Endothelial cell (in vitro differentiated cells): ENCODE measurements around the gene DRAXIN. TPM values are rescaled to one million over a fixed set of nuclear protein-coding genes. Genes with fewer than 3 reads are reported as not detected.

Experiments used
- DNase-seq: peaks from one replicate; pipeline ENCODE4 v3.0.0; 2021; ENCODE audit warnings: low spot score
- H3K27ac Mint-ChIP-seq: one replicate; pipeline ENCODE4 v1.8.0; 2021; ENCODE audit warnings: mixed read lengths, inconsistent platforms; ENCODE audit not compliant: unreplicated experiment
- H3K27me3 Mint-ChIP-seq: one replicate; pipeline ENCODE4 v1.8.0; 2021; ENCODE audit warnings: mild to moderate bottlenecking, moderate library complexity, mixed read lengths, inconsistent platforms; ENCODE audit not compliant: unreplicated experiment
- H3K36me3 Mint-ChIP-seq: one replicate; pipeline ENCODE4 v1.8.0; 2021; ENCODE audit warnings: mild to moderate bottlenecking, low read depth, mixed read lengths, inconsistent platforms; ENCODE audit not compliant: unreplicated experiment
- H3K4me1 Mint-ChIP-seq: one replicate; pipeline ENCODE4 v1.8.0; 2021; ENCODE audit warnings: mild to moderate bottlenecking, mixed read lengths, inconsistent platforms; ENCODE audit not compliant: unreplicated experiment
- H3K4me3 Mint-ChIP-seq: one replicate; pipeline ENCODE4 v1.8.0; 2021; ENCODE audit warnings: mild to moderate bottlenecking, mixed read lengths, inconsistent platforms; ENCODE audit not compliant: unreplicated experiment
- H3K9me3 Mint-ChIP-seq: one replicate; pipeline ENCODE4 v1.8.0; 2021; ENCODE audit warnings: mixed read lengths, inconsistent platforms; ENCODE audit not compliant: unreplicated experiment
- total RNA-seq: library from RNA; stranded (reverse); fragmentation: NEBNext Ultra II Directional; extraction: Animal tissue kit (Norgen Biotek cat#: 25700); gene quantifications from one replicate; pipeline ENCODE4 v1.2.1, GENCODE V29; 2021; ENCODE audit not compliant: unreplicated experiment
- TF ChIP-seq, protein P1 (sequence below): fragments of 200-600 bp; sonication (generic); IDR thresholded peaks from one replicate; pipeline ENCODE4 v1.5.0; 2021; ENCODE audit warnings: antibody characterized with exemption; ENCODE audit not compliant: unreplicated experiment

DRAXIN gene
- total RNA-seq, 1 donor from 2014 or later, result 0.46 TPM

DNA sequence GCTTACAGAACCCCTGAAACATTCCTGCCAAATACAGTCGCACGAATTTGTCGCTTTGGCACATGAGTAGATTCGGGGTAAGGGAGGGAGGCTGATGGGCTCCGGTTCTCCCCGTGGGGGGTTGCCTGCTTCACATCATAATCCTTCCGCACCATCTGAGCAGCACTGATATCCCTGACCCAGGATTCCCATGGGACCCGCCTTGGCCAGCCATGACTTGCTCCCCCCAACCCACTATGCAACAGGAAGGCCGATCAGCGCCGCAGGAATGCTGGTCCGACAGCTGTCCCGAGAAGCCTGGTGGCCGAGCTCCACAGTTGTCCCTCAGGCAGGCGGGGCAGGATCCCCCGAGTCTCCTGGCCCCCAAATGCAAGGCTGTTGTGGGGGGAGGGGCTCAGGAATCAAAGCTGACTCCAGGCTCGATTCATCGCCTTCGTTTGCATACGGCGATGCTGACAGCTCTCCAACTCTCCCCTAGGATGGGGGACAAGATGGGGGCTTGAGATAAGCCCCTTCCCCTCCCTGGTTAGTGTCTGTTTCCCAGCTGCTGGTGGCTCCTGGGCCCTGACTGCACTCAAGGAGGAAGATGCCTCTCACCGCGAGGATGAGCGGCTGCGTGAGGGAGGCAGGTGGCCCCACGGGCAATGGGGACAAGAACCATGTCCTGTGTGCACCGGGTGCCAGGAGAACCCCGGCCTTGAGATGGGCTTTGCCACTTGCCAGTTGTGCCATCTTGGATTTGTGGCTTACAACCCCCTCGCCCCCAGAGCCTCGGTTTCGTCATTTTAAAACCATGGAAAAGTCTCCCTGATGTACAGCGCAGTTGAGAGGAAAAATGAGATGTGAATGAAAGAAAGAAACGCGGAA, 9.3 kb downstream of the DRAXIN start:
- DNase-seq, result no peak
- no peaks in the 10 kb centered on the region for H3K4me1 Mint-ChIP-seq
- TF ChIP-seq, protein P1, sequence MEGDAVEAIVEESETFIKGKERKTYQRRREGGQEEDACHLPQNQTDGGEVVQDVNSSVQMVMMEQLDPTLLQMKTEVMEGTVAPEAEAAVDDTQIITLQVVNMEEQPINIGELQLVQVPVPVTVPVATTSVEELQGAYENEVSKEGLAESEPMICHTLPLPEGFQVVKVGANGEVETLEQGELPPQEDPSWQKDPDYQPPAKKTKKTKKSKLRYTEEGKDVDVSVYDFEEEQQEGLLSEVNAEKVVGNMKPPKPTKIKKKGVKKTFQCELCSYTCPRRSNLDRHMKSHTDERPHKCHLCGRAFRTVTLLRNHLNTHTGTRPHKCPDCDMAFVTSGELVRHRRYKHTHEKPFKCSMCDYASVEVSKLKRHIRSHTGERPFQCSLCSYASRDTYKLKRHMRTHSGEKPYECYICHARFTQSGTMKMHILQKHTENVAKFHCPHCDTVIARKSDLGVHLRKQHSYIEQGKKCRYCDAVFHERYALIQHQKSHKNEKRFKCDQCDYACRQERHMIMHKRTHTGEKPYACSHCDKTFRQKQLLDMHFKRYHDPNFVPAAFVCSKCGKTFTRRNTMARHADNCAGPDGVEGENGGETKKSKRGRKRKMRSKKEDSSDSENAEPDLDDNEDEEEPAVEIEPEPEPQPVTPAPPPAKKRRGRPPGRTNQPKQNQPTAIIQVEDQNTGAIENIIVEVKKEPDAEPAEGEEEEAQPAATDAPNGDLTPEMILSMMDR, result no peak
- H3K27ac Mint-ChIP-seq, result no peak overlapping the region
- peaks cover 2% of the 10 kb centered on the region for H3K27me3 Mint-ChIP-seq
- no peak overlapping the region for H3K4me3 Mint-ChIP-seq
- no peaks in the 10 kb centered on the region for H3K36me3 Mint-ChIP-seq
- no peaks in the 10 kb centered on the region for H3K9me3 Mint-ChIP-seq

DNA sequence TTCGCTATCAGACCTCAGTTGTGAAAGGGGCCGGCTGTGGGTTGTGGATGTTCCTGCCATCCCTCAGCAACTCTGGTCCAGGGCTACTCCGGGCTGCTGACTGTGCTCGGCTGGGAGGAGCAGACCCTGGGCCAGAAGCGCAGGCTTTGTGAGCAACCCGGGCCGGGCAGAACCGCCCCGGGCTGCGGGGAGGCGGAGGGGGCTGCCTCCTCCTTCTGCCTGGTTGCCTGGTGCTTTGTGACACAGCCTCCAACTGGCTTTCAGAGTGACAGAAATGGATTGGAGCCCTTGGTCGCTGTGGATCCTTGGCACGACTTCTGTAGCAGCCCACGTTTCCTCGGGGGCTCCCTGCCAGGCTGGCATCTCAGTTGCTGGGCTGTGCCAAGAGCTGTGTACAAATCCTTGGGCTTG, 10.0 kb downstream of the DRAXIN start:
- TF ChIP-seq, protein P1, result no peak
- no peaks in the 10 kb centered on the region for H3K9me3 Mint-ChIP-seq
- H3K27ac Mint-ChIP-seq, result no peak overlapping the region
- H3K4me3 Mint-ChIP-seq, result no peak overlapping the region
- no peaks in the 10 kb centered on the region for H3K4me1 Mint-ChIP-seq
- no peak for DNase-seq
- no peaks in the 10 kb centered on the region for H3K36me3 Mint-ChIP-seq
- no peaks in the 10 kb centered on the region for H3K27me3 Mint-ChIP-seq

DNA sequence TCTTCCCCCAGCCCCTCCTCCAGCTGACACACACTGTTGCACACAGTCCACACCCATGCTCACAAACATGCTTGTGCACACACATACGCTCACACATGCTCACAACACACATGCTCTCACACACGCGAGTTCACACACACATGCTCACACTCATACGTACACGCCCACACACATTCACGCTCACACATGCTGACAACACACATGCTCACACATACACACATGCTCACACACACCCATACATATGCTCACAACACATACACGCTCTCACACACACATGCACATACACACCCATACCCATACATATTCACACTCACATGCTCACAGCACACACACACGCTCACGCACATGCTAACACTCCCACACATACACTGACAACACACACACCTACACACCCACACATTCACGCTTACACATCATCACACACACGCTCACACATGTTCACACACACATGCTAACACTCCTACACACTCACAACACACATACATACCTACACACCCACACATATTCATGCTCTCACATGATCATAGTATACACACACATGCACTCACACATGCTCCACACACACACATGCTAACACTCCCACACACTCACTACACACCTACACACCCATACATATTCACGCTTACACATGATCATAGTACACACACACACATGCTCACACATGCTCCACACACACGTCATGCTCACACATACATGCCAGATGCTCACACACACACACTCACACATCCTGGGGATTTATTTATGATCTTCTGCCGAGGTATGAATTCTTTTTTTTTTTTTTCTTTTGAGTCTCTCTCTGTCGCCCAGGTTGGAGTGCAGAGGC, 10.7 kb downstream of the DRAXIN start:
- TF ChIP-seq, protein P1, result no peak
- no peak for DNase-seq
- Mint-ChIP-seq H3K9me3 (no peaks in the 10 kb centered on the region), H3K27ac (no peak overlapping the region), H3K4me1 (no peaks in the 10 kb centered on the region), H3K36me3 (no peaks in the 10 kb centered on the region), H3K4me3 (no peak overlapping the region), H3K27me3 (peaks cover 3% of the 10 kb centered on the region)

DNA sequence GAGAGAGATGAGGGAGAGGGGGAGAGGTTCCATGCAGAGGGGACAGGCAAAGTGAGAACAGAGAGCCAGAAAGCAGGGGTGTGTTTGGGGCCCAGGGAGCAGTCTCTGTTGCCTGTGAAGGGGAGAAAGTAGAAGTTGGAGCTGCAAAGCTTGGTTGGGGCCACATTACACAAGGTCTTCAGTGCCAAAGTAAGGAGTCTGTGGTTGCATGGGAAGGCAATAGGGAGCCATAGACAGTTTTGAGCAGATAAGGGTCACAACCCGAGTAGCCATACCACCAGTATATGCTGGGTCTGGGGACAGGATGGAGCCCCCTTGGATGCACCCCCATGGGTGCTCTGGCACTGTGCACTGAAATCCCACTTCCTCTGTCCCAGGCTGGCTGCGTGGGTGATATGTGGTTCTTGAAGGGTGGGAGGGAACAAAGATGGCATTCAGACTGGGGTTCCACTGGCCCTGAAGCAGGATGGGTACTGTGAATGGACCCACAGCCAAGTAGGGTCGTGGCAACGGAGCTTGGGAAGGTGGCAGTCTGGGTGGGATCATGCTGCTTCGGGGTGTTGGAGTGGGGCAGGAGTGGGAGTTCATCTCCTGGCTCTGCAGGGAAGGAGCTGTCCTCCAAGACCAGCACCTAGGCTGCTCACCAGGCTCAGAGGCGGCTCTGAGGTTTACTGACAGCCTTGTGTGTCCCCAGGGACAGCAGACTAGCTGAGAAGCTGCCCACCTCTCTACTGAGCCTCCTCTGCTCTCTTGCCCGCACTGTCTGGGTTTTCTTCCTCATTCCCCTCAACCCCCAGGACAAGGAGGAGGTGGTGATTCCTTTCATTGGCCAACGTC, 12.1 kb downstream of the DRAXIN start:
- TF ChIP-seq, protein P1, result no peak
- no peak for DNase-seq
- Mint-ChIP-seq H3K27ac (no peak overlapping the region), H3K9me3 (no peaks in the 10 kb centered on the region), H3K27me3 (peaks cover 3% of the 10 kb centered on the region), H3K4me3 (no peak overlapping the region), H3K4me1 (no peaks in the 10 kb centered on the region), H3K36me3 (no peaks in the 10 kb centered on the region)
